Fibroblast of peridontal ligament (primary cell): ENCODE data around the gene TMEM120B.

ENCODE experiments used
- DNase-seq: peaks from one replicate; pipeline ENCODE4 v3.0.0-alpha.2; 2010; ENCODE audit errors: extremely low read depth

The TMEM120B gene

GRCh38 chr12:121802843-121803698 lies 90.5 kb downstream of the TMEM120B start:
- DNase-seq = peak; percentile 96

- peak; percentile 51 for DNase-seq
Observed at GRCh38 chr12:121803861-121804416, 91.4 kb downstream of the TMEM120B start, which contains the start of gene SETD1B. TSS of gene SETD1B (plus strand) at chr12:121804009. CDS start at chr12:121804738, 729 bp downstream.

- DNase-seq = no peak
Observed at GRCh38 chr12:121804417-121805111, 92.0 kb downstream of the TMEM120B start.

GRCh38 chr12:121805171-121806008 lies 92.8 kb downstream of the TMEM120B start:
- peak; percentile 40 for DNase-seq

GRCh38 chr12:121806009-121806545 lies 93.5 kb downstream of the TMEM120B start:
- DNase-seq = no peak

GRCh38 chr12:121806546-121807423 lies 94.2 kb downstream of the TMEM120B start:
- no peak for DNase-seq

GRCh38 chr12:121807642-121808347 lies 95.2 kb downstream of the TMEM120B start:
- DNase-seq = no peak

GRCh38 chr12:121808623-121809022 lies 96.1 kb downstream of the TMEM120B start:
- DNase-seq = no peak

GRCh38 chr12:121809712-121810116 lies 97.2 kb downstream of the TMEM120B start:
- no peak for DNase-seq

- DNase-seq = no peak
Observed at GRCh38 chr12:121810234-121810817, 97.8 kb downstream of the TMEM120B start.

- DNase-seq = no peak
Observed at GRCh38 chr12:121810833-121811433, 98.4 kb downstream of the TMEM120B start.

- DNase-seq = peak; percentile 54
Observed at GRCh38 chr12:121811434-121812319, 99.1 kb downstream of the TMEM120B start.

GRCh38 chr12:121812320-121812871 lies 99.8 kb downstream of the TMEM120B start:
- peak; percentile 64 for DNase-seq

GRCh38 chr12:121812921-121813896 lies 100.7 kb downstream of the TMEM120B start:
- DNase-seq = peak; percentile 44

- DNase-seq = no peak
Observed at GRCh38 chr12:121813951-121814350, 101.4 kb downstream of the TMEM120B start.

GRCh38 chr12:121814429-121815119 lies 102.0 kb downstream of the TMEM120B start:
- DNase-seq = no peak
